Common myeloid progenitor, CD34-positive (primary cell): ENCODE results near the gene CCDC102A.
A peak's percentile ranks its signal among the peaks of the same experiment; 100 is the strongest.

Experiments
- CTCF ChIA-PET: fragments of 350-600 bp; sonication (Branson Sonifier 250); formaldehyde crosslinking; loops from one replicate; lab custom pipeline; 2021; ENCODE audit warnings: antibody characterized with exemption; lab: Charles Lee
- POLR2A ChIA-PET: fragments of 350-600 bp; sonication (Branson Sonifier 250); formaldehyde crosslinking; loops from one replicate; lab custom pipeline; 2021; ENCODE audit warnings: antibody characterized with exemption; lab: Charles Lee
- DNase-seq, 3 donors: peaks; one replicate each; pipeline versions ENCODE4 v3.0.0 to v3.0.0-alpha.2; 2013
- H3K27ac ChIP-seq, 2 experiments: 1 replicate in 1 of 2; 2 replicates in 1 of 2; pipeline ENCODE4 v1.7.0; 2013; ENCODE audit warnings: inconsistent platforms in 2 of 2, low read length in 2 of 2, mild to moderate bottlenecking in 2 of 2, low read depth in 1 of 2, moderate library complexity in 1 of 2; ENCODE audit not compliant: severe bottlenecking in 2 of 2, insufficient read depth in 1 of 2, poor library complexity in 1 of 2
- H3K27me3 ChIP-seq, 5 experiments: replicated peaks in 2 of 5; 1 replicate in 3 of 5; 2 replicates in 2 of 5; pipeline versions ENCODE4 v1.6.1 to v1.7.0; 2013; ENCODE audit warnings: low read length in 4 of 5, mild to moderate bottlenecking in 2 of 5, moderate library complexity in 2 of 5, inconsistent platforms in 1 of 5; ENCODE audit not compliant: insufficient read depth in 5 of 5, control insufficient read depth in 4 of 5
- H3K36me3 ChIP-seq, 4 experiments: 1 replicate in 2 of 4; 2 replicates in 2 of 4; pipeline versions ENCODE4 v1.6.1 to v1.7.0; 2013; ENCODE audit warnings: low read length in 3 of 4, control low read depth in 1 of 4, mild to moderate bottlenecking in 1 of 4; ENCODE audit not compliant: control insufficient read depth in 4 of 4, insufficient read depth in 4 of 4
- H3K4me1 ChIP-seq, 4 experiments: 1 replicate in 3 of 4; 2 replicates in 1 of 4; pipeline versions ENCODE4 v1.6.1 to v1.7.1; 2013; ENCODE audit warnings: low read length in 3 of 4, mild to moderate bottlenecking in 3 of 4, control low read depth in 1 of 4, inconsistent platforms in 1 of 4, moderate library complexity in 1 of 4; ENCODE audit not compliant: control insufficient read depth in 4 of 4, insufficient read depth in 4 of 4; ENCODE audit errors: control extremely low read depth in 1 of 4
- H3K4me3 ChIP-seq, 7 experiments: 1 replicate in 4 of 7; 2 replicates in 3 of 7; pipeline versions ENCODE4 v1.5.1 to v1.7.0; 2013; ENCODE audit warnings: mild to moderate bottlenecking in 7 of 7, low read length in 6 of 7, moderate library complexity in 6 of 7, inconsistent platforms in 2 of 7, low read depth in 2 of 7, control low read depth in 1 of 7; ENCODE audit not compliant: insufficient read depth in 4 of 7, control insufficient read depth in 1 of 7; ENCODE audit errors: extremely low read depth in 1 of 7
- H3K9me3 ChIP-seq, 5 experiments: 1 replicate in 4 of 5; 2 replicates in 1 of 5; pipeline versions ENCODE4 v1.6.1 to v1.7.1; 2013; ENCODE audit warnings: low read length in 4 of 5, mild to moderate bottlenecking in 2 of 5, inconsistent platforms in 1 of 5, low read depth in 1 of 5, moderate library complexity in 1 of 5; ENCODE audit not compliant: control insufficient read depth in 4 of 5, insufficient read depth in 2 of 5; ENCODE audit errors: control extremely low read depth in 1 of 5
- WGBS: methylation state at CpG from one replicate; pipeline ENCODE4 v1.1.5; 2013; ENCODE audit not compliant: insufficient coverage; 5-methylcytosine and 5-hydroxymethylcytosine counted together

Gene CCDC102A

DNA sequence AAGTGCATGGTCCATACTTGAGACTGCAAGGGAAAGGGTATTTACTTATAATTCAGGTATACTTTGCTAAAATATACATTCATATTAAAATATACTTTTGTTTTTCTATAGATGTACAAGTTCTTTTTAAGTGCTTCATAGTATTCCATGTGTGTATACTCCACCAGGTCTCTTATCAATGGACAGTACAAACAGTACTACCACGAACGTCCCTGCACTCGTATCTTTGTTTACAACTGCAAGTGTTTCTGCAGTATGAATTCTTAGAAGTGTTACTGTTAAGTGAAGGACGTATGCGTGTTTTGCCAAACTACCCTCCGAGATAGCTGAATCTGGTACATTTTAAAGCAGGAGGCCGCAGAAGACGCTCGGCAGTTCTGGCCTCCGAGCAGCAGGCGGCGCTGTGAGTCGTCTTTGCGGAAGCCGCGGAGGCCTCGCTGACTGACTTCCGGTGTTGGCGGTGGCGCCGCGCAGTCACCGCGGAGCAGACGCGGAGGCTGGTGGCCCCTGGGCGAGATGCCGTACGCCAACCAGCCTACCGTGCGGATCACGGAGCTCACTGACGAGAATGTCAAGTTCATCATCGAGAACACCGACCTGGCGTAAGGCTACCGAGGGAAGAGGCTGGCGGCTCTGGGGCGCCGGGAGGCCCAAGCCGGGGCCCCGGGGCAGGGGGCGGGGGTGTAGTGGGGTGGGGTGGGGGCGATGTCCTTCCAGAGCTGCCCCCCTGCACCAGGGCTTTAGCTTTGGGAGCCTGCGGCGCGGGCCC lies 74.0 kb downstream of the CCDC102A start, which contains the start of gene POLR2C:
Gene POLR2C, plus strand, starts transcription at position 471 of the 769 bp plus-strand sequence. Its CDS starts 46 bp downstream, at position 517.
- ChIA-PET CTCF (interaction anchor here (1.1 to 7.4 kb wide), 15 partner anchors 9 to 60 kb away, joined by 3 to 41 read pairs (median 4); partner anchors contain the start of genes CIAPIN1 and COQ9), POLR2A (interaction anchor here (1.0 to 1.4 kb wide), 3 partner anchors 10 to 58 kb away, joined by 3 to 6 read pairs (median 5); partner anchors contain the start of genes CIAPIN1 and COQ9)
- DNase-seq = peak; percentile 93 to 96 (median 96)
- Histone ChIP-seq H3K27ac (peak within 1 kb of the TSS; percentile 35 to 81), H3K27me3 (no peaks in the 10 kb centered on the region), H3K36me3 (peaks cover 15 to 77% (median 54%) of the 10 kb centered on the region in 4 experiments), H3K4me3 (peak within 1 kb of the TSS; percentile 48 to 94 (median 83)), H3K9me3 (no peaks in the 10 kb centered on the region), H3K4me1 (peaks cover 3 to 11% (median 10%) of the 10 kb centered on the region in 4 experiments)
- WGBS = 4% methylated on average over 30 of the region's 47 CpGs
